Right atrium auricular region (tissue), 2 donors: ENCODE measurements around the gene C9orf153. TPM values are rescaled to one million over a fixed set of nuclear protein-coding genes. Genes with fewer than 3 reads are reported as not detected.
"Not testable (repeated sequence)": the region's sequence is repeated elsewhere in the genome, so short reads cannot be mapped to it uniquely, and the experiment has no call there.

Source experiments
- DNase-seq: peaks from one replicate; pipeline ENCODE4 v3.0.0-alpha.2; 2019; ENCODE audit warnings: low spot score
- H3K27ac ChIP-seq, 2 donors: fragments of 200-600 bp; sonication (generic); 1 replicate in 1 of 2; 2 replicates in 1 of 2; pipeline ENCODE4 v1.5.1; 2016 to 2019
- H3K27me3 ChIP-seq, 2 donors: fragments of 200-600 bp; sonication (generic); one replicate each; pipeline versions ENCODE4 v1.5.1 to v1.6.0; 2017 to 2019
- H3K36me3 ChIP-seq: fragments of 200-600 bp; sonication (generic); one replicate; pipeline ENCODE4 v1.5.1; 2016
- H3K4me1 ChIP-seq, 2 donors: fragments of 200-600 bp; sonication (generic); one replicate each; pipeline versions ENCODE4 v1.5.1 to v1.6.0; 2017 to 2019
- H3K4me3 ChIP-seq, 2 donors: fragments of 200-600 bp; sonication (generic); 1 replicate in 1 of 2; 2 replicates in 1 of 2; pipeline ENCODE4 v1.5.1; 2017 to 2019; ENCODE audit warnings: mild to moderate bottlenecking in 1 of 2, moderate library complexity in 1 of 2
- H3K9me3 ChIP-seq, 2 donors: fragments of 200-600 bp; sonication (generic); one replicate each; pipeline ENCODE4 v1.5.1; 2019
- CTCF ChIP-seq, 2 donors: fragments of 200-600 bp; sonication (generic); IDR thresholded peaks; one replicate each; pipeline ENCODE4 v1.5.1; 2019; ENCODE audit warnings: antibody characterized with exemption in 2 of 2
- total RNA-seq, 2 donors: library from RNA; depleted of rRNA; stranded (reverse); fragments of >200 nt; gene quantifications; one replicate each; pipeline ENCODE4 v1.1.0, GENCODE V29; 2016

C9orf153 gene
- total RNA-seq, 2 donors from 2014 or later = 0.28 TPM; not detected in 1

GRCh38 chr9:86298873-86299272 lies 39.4 kb upstream of the C9orf153 start:
- Histone ChIP-seq H3K4me1 (no peaks in the 10 kb centered on the region), H3K4me3 (no peak overlapping the region), H3K27me3 (no peaks in the 10 kb centered on the region), H3K27ac (no peak overlapping the region), H3K9me3 (no peaks in the 10 kb centered on the region), H3K36me3 (peaks cover 71% of the 10 kb centered on the region)
- DNase-seq = no peak
- TF ChIP-seq CTCF (IDR thresholded peaks at IDR 0.05) = no peak

GRCh38 chr9:86290341-86290740 lies 30.9 kb upstream of the C9orf153 start:
- not testable (repeated sequence) for H3K36me3 ChIP-seq, H3K27ac ChIP-seq, H3K4me3 ChIP-seq, DNase-seq, H3K9me3 ChIP-seq, H3K4me1 ChIP-seq, H3K27me3 ChIP-seq

GRCh38 chr9:86288499-86289198 lies 29.2 kb upstream of the C9orf153 start:
- Histone ChIP-seq H3K4me3 (no peak overlapping the region), H3K27me3 (no peaks in the 10 kb centered on the region), H3K4me1 (no peaks in the 10 kb centered on the region), H3K36me3 (no peaks in the 10 kb centered on the region), H3K27ac (no peak overlapping the region), H3K9me3 (no peaks in the 10 kb centered on the region)
- no peak for TF ChIP-seq CTCF (IDR thresholded peaks at IDR 0.05)
- DNase-seq = no peak

- Histone ChIP-seq H3K27ac (no peak overlapping the region), H3K36me3 (no peaks in the 10 kb centered on the region), H3K27me3 (no peaks in the 10 kb centered on the region), H3K4me3 (no peak overlapping the region), H3K4me1 (peaks cover 0 to 7% of the 10 kb centered on the region in 2 donors), H3K9me3 (no peaks in the 10 kb centered on the region)
- TF ChIP-seq CTCF (IDR thresholded peaks at IDR 0.05) = no peak
- no peak for DNase-seq
Observed at GRCh38 chr9:86287013-86287412, 27.6 kb upstream of the C9orf153 start.

- no peak for TF ChIP-seq CTCF (IDR thresholded peaks at IDR 0.05)
- DNase-seq = no peak
- no peak overlapping the region for H3K4me3 ChIP-seq
- no peaks in the 10 kb centered on the region for H3K9me3 ChIP-seq
- H3K36me3 ChIP-seq = no peaks in the 10 kb centered on the region
- no peaks in the 10 kb centered on the region for H3K27me3 ChIP-seq
- H3K4me1 ChIP-seq = peaks cover 0 to 9% of the 10 kb centered on the region in 2 donors
- H3K27ac ChIP-seq = no peak overlapping the region
Observed at GRCh38 chr9:86286278-86286677, 26.8 kb upstream of the C9orf153 start.

- no peaks in the 10 kb centered on the region for H3K9me3 ChIP-seq
Observed at GRCh38 chr9:86285261-86285660, 25.8 kb upstream of the C9orf153 start.

More at GRCh38 chr9:86285261-86285660, 25.8 kb upstream of the C9orf153 start:
- Histone ChIP-seq H3K27ac (no peak overlapping the region), H3K27me3 (no peaks in the 10 kb centered on the region), H3K36me3 (no peaks in the 10 kb centered on the region), H3K4me1 (peaks cover 0 to 19% of the 10 kb centered on the region in 2 donors), H3K4me3 (no peak overlapping the region)
- no peak for TF ChIP-seq CTCF (IDR thresholded peaks at IDR 0.05)
- DNase-seq = no peak
